ENCODE data around the gene TRIM32. TPM values are rescaled to one million over a fixed set of nuclear protein-coding genes. Genes with fewer than 3 reads are reported as not detected.

The TRIM32 gene
- total RNA-seq, 1 donor from 2014 or later = 21.2 TPM

- no peak for TF ChIP-seq CTCF (IDR thresholded peaks at IDR 0.05)
- intact Hi-C loops (cut with DNase I) = no loop called here
Measured at GRCh38 chr9:116656977-116657376, 30.1 kb upstream of the TRIM32 start.

GRCh38 chr9:116658265-116658664 lies 28.8 kb upstream of the TRIM32 start:
- Histone ChIP-seq H3K36me3 (no peaks in the 10 kb centered on the region), H3K4me3 (no peak overlapping the region), H3K27me3 (no peaks in the 10 kb centered on the region), H3K27ac (no peak overlapping the region), H3K4me1 (peaks cover 3% of the 10 kb centered on the region), H3K9me3 (no peaks in the 10 kb centered on the region)
- DNase-seq = no peak
- TF ChIP-seq CTCF (IDR thresholded peaks at IDR 0.05) = no peak
- intact Hi-C loops (cut with DNase I) = no loop called here
- ATAC-seq = no peak

More at GRCh38 chr9:116656977-116657376, 30.1 kb upstream of the TRIM32 start:
- Histone ChIP-seq H3K27me3 (no peaks in the 10 kb centered on the region), H3K9me3 (no peaks in the 10 kb centered on the region), H3K4me1 (peaks cover 3% of the 10 kb centered on the region), H3K4me3 (no peak overlapping the region), H3K27ac (no peak overlapping the region), H3K36me3 (no peaks in the 10 kb centered on the region)
- peak; percentile 31 for ATAC-seq
- DNase-seq = no peak

GRCh38 chr9:116661037-116661954 lies 25.8 kb upstream of the TRIM32 start:
- Histone ChIP-seq H3K9me3 (no peaks in the 10 kb centered on the region), H3K36me3 (no peaks in the 10 kb centered on the region), H3K27me3 (no peaks in the 10 kb centered on the region), H3K4me3 (no peak overlapping the region), H3K4me1 (no peaks in the 10 kb centered on the region), H3K27ac (no peak overlapping the region)
- intact Hi-C loops (cut with DNase I) = no loop called here
- DNase-seq (no peak), ATAC-seq (peak; percentile 93)
- TF ChIP-seq CTCF (IDR thresholded peaks at IDR 0.05) = peak; percentile 76

GRCh38 chr9:116662646-116663310 lies 24.3 kb upstream of the TRIM32 start:
- no peak for ATAC-seq
- Histone ChIP-seq H3K9me3 (no peaks in the 10 kb centered on the region), H3K4me3 (no peak overlapping the region), H3K27ac (peak overlapping the region; percentile 71), H3K36me3 (no peaks in the 10 kb centered on the region), H3K27me3 (no peaks in the 10 kb centered on the region), H3K4me1 (no peaks in the 10 kb centered on the region)
- no peak for DNase-seq
- TF ChIP-seq CTCF (IDR thresholded peaks at IDR 0.05) = no peak
- intact Hi-C loops (cut with DNase I) = no loop called here

- no peak overlapping the region for H3K4me3 ChIP-seq
- intact Hi-C loops (cut with DNase I) = no loop called here
- no peak for TF ChIP-seq CTCF (IDR thresholded peaks at IDR 0.05)
- H3K4me1 ChIP-seq = no peaks in the 10 kb centered on the region
- no peak for DNase-seq
- peak overlapping the region; percentile 71 for H3K27ac ChIP-seq
- no peak for ATAC-seq
- H3K36me3 ChIP-seq = no peaks in the 10 kb centered on the region
- no peaks in the 10 kb centered on the region for H3K9me3 ChIP-seq
- H3K27me3 ChIP-seq = no peaks in the 10 kb centered on the region
Measured at GRCh38 chr9:116663581-116663980, 23.5 kb upstream of the TRIM32 start.

Data from upper lobe of right lung (tissue), 1 donor.